GM12874 (cell line): ENCODE measurements around the gene SYNGR3.

Source experiments
- CTCF ChIP-seq: IDR thresholded peaks from 2 replicates; pipeline ENCODE4 v1.5.1; 2011; ENCODE audit warnings: low read depth, mild to moderate bottlenecking, control low read depth, low read length, moderate library complexity; ENCODE audit not compliant: insufficient read depth

Gene SYNGR3

GRCh38 chr16:1991135-1991551 lies 1.4 kb downstream of the SYNGR3 start:
- no peak for TF ChIP-seq CTCF

- TF ChIP-seq CTCF, result no peak
Observed at GRCh38 chr16:1991588-1991947, 1.8 kb downstream of the SYNGR3 start.

- TF ChIP-seq CTCF, result no peak
Observed at GRCh38 chr16:1991948-1992703, 2.4 kb downstream of the SYNGR3 start.

- no peak for TF ChIP-seq CTCF
Observed at GRCh38 chr16:1992704-1993317, 3.0 kb downstream of the SYNGR3 start.

- no peak for TF ChIP-seq CTCF
Observed at GRCh38 chr16:1993731-1994131, 4.0 kb downstream of the SYNGR3 start.

- no peak for TF ChIP-seq CTCF
Observed at GRCh38 chr16:1997494-1998359, 8.0 kb downstream of the SYNGR3 start.

GRCh38 chr16:1998360-1998835 lies 8.6 kb downstream of the SYNGR3 start:
- no peak for TF ChIP-seq CTCF
